Measurements from ENCODE around the gene TBC1D19.

DNA sequence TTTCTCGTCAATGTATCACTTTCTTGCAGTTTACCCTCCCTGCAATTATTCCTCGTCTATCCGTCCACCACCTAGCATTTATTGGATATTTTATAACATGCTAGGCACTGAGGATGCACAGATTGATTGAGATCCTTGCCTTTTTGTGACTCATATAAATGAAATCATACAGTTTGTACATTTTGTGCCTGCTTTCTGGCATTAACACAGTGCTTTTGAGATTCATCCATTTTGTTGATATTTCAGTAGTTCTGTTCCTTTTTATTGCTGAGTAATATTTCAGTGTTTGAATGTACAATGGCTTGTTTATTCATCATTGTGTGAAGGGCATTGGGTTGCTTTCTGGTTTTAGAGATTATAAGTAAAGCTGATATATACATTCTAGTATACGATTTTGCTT is 841 bp downstream of the TBC1D19 start:
- TF ChIP-seq, protein P1, sequence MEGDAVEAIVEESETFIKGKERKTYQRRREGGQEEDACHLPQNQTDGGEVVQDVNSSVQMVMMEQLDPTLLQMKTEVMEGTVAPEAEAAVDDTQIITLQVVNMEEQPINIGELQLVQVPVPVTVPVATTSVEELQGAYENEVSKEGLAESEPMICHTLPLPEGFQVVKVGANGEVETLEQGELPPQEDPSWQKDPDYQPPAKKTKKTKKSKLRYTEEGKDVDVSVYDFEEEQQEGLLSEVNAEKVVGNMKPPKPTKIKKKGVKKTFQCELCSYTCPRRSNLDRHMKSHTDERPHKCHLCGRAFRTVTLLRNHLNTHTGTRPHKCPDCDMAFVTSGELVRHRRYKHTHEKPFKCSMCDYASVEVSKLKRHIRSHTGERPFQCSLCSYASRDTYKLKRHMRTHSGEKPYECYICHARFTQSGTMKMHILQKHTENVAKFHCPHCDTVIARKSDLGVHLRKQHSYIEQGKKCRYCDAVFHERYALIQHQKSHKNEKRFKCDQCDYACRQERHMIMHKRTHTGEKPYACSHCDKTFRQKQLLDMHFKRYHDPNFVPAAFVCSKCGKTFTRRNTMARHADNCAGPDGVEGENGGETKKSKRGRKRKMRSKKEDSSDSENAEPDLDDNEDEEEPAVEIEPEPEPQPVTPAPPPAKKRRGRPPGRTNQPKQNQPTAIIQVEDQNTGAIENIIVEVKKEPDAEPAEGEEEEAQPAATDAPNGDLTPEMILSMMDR (conservative IDR thresholded peaks at IDR 0.05; ENCODE audit: low read depth, low read length) = no peak
- no peak for TF ChIP-seq EZH2 (IDR thresholded peaks at IDR 0.05; ENCODE audit: low read length, unreplicated experiment)
- TF ChIP-seq EZH2phosphoT487 (IDR thresholded peaks at IDR 0.05; ENCODE audit: borderline replicate concordance, low read length) = no peak

Data from PC-3 (cell line).